Sciatic nerve (tissue), 2 donors: ENCODE measurements around the gene EPS15. TPM values are rescaled to one million over a fixed set of nuclear protein-coding genes. Genes with fewer than 3 reads are reported as not detected.
"Not testable (repeated sequence)": the region's sequence is repeated elsewhere in the genome, so short reads cannot be mapped to it uniquely, and the experiment has no call there.

Experiments used
- ATAC-seq: fragments of 200-7000 bp; cut with Tn5 transposase; one replicate; pipeline ENCODE4 v1.9.1; 2020; ENCODE audit warnings: mild to moderate bottlenecking, moderate library complexity
- DNase-seq: peaks from one replicate; pipeline ENCODE4 v3.0.0-alpha.2; 2020; ENCODE audit warnings: low spot score
- intact Hi-C: fragments of 100-400 bp; cut with DNase I; formaldehyde crosslinking; loops from one replicate; pipeline ENCODE4 v1.14.2; 2022
- total RNA-seq: library from RNA; stranded (reverse); fragmentation: NEBNext Ultra II Directional; extraction: Animal tissue kit (Norgen Biotek cat#: 25700); gene quantifications from one replicate; pipeline ENCODE4 v1.2.1, GENCODE V29; 2021
- donor health status: DM: no; HTN: no; CAD: no.
- donor health status: DM: no; HTN: no; CAD: no.

Gene EPS15
- total RNA-seq, 1 donor from 2014 or later: 119 TPM

- no peak for ATAC-seq
- intact Hi-C loops: no loop called here
- no peak for DNase-seq
These were observed 102.2 kb downstream of the EPS15 start for GRCh38 chr1:51416910-51417309.

GRCh38 chr1:51415963-51416362, 103.1 kb downstream of the EPS15 start:
- intact Hi-C loops: no loop called here
- ATAC-seq (no peak), DNase-seq (no peak)

DNA sequence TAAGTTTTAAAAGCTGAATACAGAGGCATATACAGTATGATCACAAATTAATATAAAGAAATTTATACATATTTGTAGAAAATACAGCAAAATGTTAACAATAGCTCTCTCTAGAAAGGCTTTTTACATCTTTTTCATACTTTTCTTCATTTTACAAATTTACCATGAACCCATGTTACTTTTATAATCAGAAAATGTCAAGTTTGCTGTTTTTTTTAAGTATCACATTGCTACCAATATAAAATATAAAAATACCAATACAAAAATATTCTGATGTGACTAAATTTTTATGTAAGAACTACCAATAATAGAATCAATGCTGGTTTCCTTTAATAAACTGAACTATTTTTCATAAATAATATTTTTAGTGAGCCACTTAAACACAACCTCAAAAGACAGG, 104.3 kb downstream of the EPS15 start:
- ATAC-seq (no peak), DNase-seq (no peak)
- intact Hi-C loops: no loop called here

- intact Hi-C loops, ATAC-seq, DNase-seq: not testable (repeated sequence)
These were observed 107.2 kb downstream of the EPS15 start for GRCh38 chr1:51411820-51412219.

GRCh38 chr1:51410568-51411460, 108.3 kb downstream of the EPS15 start:
- ATAC-seq: no peak
- intact Hi-C loops: no loop called here
- DNase-seq: no peak

DNA sequence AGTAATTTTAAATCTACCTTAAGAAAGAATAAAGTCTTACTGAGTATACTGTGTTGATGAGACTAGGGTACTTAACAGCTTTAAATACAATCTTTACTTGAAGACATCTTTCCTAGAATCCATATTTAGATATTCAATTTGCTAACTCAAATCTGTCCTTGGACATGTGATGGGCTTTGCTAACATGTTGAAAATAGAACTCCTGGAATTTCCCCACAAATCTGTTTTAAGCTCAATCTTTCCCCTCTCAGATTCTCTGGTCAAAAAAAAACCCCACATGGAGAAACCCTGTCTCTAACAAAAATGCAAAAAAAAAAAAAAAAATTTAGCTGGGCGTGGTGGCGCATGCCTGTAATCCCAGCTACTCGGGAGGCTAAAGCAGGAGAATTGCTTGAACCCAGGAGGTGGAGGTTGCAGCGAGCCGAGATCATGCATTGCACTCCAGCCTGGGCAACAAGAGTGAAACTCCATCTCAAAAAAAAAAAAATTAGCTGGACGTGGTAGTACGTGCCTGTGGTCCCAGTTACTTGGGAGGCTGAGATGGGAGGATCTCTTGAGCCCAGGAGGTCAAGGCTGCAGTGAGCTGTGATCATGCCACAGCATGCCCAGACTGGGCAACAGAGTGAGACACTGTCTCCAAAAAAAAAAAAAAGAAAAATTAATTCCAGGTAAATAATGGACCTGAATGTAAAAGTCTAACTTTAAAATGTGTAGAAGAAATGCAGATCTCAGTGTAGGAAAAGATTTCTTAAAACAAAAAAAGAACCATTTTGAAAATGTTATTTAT, 109.1 kb downstream of the EPS15 start:
- intact Hi-C loops: not testable (repeated sequence)

DNA sequence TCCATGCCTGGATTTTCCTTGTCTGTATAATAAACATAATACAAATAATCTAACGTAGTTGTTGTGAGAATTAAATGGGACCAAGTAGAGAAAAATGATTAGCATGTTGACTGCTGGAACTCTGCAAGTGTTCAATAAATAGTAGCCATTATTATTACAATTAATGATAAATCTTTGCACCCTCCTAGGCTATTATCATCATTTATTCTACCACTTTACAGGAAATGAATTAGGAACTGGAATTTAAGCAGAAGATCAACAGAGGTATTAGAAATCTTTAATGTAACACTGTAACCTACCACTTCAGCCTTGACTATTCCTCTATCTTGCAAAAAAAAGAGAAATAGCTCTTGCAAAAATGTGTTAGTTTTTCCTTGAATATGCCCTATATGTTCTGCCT, 126.8 kb downstream of the EPS15 start:
- DNase-seq (no peak), ATAC-seq (no peak)
- intact Hi-C loops: no loop called here

More for the DNA sequence above, 109.1 kb downstream of the EPS15 start:
- DNase-seq, ATAC-seq: not testable (repeated sequence)

GRCh38 chr1:51390641-51391040, 128.4 kb downstream of the EPS15 start:
- ATAC-seq, intact Hi-C loops, DNase-seq: not testable (repeated sequence)

DNA sequence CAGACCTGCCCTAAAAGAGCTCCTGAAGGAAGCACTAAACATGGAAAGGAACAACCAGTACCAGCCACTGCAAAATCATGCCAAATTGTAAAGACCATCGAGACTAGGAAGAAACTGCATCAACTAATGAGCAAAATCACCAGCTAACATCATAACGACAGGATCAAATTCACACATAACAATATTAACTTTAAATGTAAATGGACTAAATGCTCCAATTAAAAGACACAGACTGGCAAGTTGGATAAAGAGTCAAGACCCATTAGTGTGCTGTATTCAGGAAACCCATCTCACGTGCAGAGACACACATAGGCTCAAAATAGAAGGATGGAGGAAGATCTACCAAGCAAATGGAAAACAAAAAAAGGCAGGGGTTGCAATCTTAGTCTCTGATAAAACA, 131.8 kb downstream of the EPS15 start:
- ATAC-seq, intact Hi-C loops, DNase-seq: not testable (repeated sequence)

DNA sequence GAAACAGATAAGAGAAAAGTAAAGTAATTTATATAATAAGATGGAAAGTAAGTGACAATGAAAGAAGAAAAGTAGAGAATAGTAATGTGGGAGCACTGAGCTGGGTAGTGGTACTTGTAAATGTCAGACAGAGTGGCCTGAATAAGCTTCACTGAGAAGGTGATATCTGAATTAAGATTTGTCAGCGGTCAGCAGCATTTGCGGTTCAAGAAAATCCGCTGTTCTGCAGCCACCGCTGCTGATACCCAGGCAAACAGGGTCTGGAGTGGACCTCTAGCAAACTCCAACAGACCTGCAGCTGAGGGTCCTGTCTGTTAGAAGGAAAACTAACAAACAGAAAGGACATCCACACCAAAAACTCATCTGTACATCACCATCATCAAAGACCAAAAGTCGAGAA, 132.8 kb downstream of the EPS15 start:
- ATAC-seq, DNase-seq, intact Hi-C loops: not testable (repeated sequence)

DNA sequence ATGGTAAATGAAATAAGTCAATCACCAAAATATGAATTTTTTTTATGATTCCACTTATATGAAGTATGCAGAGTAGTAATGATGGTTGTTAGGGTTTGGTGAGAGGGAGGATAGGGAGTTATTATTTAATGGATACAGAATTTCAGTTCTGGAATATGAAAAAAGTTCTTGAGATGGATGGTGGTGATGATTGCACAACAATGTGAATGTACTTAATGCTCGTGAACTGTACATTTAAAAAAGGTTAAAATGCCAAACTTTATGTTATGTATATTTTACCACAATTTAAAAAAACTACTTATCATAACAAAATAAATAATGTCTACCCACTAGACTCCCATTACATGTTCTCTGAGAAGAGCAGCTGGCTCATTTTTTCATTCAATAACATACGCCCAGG, 133.3 kb downstream of the EPS15 start:
- intact Hi-C loops: no loop called here
- no peak for DNase-seq
- ATAC-seq: no peak

DNA sequence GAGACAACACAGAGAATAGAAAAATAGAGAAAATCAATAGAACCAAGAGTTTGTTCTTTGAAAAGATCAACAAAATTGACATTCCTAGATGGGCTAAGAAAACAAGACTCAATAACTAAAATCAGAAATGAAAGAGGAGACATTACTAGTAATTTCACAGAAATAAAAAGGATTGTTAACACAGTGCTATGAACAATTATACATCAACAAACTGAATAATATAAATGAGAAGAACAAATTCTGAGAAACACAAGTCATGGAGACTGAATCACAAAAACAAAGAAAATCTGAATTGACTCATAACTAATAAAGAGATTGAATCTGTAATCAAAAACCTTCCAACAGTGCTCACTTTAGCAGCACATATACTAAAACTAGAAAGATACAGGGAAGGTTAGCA, 137.1 kb downstream of the EPS15 start:
- DNase-seq: no peak

DNA sequence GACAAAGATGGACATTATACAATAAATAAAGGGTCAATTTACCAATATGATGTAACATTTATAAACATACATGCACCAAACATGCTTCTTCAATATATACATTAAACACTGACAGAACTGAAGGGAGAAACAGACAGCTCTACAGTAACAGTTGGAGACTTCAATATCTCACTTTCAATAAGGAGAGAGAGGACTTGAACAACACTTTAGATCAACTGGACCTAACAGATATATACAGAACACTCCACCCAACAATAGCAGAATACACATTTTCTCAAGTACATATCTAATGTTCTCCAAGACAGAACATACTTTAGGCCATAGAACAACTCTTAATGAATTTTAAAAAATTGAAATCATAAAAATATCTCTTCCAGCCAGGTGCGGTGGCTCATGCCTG, 138.1 kb downstream of the EPS15 start:
- no peak for ATAC-seq
- no peak for DNase-seq
- intact Hi-C loops: no loop called here

More for the DNA sequence above, 137.1 kb downstream of the EPS15 start:
- intact Hi-C loops: no loop called here
- ATAC-seq: no peak

DNA sequence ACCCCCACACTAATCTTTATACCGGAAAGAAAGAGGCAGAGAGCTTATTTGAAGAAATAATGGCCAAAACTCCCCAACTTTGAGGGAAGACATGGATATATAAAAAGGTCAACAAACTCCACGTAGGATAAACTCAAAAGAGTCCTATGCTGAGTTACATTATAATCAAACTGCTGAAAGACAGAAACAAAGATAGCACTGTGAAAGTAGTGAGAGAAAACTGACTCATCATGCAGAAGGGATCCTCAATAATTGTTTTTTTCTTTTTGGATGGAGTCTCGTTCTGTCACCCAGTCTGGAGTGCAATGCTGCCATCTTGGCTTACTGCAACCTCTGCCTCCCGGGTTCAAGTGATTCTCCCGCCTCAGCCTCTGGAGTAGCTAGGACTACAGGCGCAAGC, 140.2 kb downstream of the EPS15 start:
- DNase-seq (no peak), ATAC-seq (no peak)
- intact Hi-C loops: no loop called here

DNA sequence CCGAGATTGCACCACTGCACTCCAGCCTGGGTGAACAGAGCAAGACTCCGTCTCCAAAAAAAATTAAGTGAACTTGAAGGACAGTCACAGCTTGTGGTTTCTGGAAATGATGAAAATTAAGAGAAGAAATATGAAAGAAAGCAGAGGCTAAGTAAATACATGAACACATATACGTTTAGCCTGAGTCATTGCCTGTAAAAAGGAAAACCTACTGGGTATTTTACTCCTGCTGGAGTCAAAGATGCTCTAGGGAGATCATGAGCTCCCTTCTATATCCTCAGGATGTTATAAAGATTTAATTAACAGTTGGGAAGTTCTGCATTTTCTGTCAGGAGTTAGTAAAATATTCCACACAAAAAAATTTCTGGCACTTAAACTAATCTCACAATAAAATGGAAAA, 145.2 kb downstream of the EPS15 start:
- DNase-seq (no peak), ATAC-seq (no peak)
- intact Hi-C loops: no loop called here

DNA sequence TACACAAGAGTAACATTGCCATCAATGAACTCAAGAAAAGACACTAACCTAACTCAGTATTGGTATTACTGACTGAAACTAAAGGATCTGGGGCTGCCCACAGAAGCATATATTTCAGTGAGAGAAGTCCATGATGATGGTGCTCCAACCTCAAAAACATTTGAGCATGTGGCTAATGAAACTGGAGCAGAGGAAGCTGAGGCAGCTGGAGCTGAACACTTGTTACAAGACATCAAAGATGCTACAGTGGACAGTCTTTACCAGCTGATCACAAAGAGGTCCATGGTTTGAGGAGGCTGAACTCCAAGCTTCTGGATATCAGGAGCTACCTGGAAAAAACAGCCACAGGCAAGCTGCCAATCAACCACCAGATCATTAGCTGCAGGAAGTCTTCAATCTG, 146.5 kb downstream of the EPS15 start:
- intact Hi-C loops: no loop called here
- ATAC-seq (no peak), DNase-seq (no peak)

GRCh38 chr1:51369171-51369570, 149.9 kb downstream of the EPS15 start:
- no peak for DNase-seq
- intact Hi-C loops: no loop called here

GRCh38 chr1:51365774-51366173, 153.3 kb downstream of the EPS15 start:
- ATAC-seq: no peak
- intact Hi-C loops: no loop called here

More at GRCh38 chr1:51369171-51369570, 149.9 kb downstream of the EPS15 start:
- ATAC-seq: no peak

GRCh38 chr1:51359879-51360278, 159.2 kb downstream of the EPS15 start:
- DNase-seq (no peak), ATAC-seq (no peak)
- intact Hi-C loops: no loop called here

More at GRCh38 chr1:51365774-51366173, 153.3 kb downstream of the EPS15 start:
- DNase-seq: no peak

GRCh38 chr1:51355382-51355781, 163.7 kb downstream of the EPS15 start:
- DNase-seq (no peak), ATAC-seq (no peak)
- intact Hi-C loops: no loop called here
